ENCODE data around the gene OR2AE1.

Gene OR2AE1

GRCh38 chr7:99855236-99855635, 21.6 kb downstream of the OR2AE1 start:
- DNase-seq = no peak

GRCh38 chr7:99848420-99849216, 28.2 kb downstream of the OR2AE1 start:
- no peak for DNase-seq

DNA sequence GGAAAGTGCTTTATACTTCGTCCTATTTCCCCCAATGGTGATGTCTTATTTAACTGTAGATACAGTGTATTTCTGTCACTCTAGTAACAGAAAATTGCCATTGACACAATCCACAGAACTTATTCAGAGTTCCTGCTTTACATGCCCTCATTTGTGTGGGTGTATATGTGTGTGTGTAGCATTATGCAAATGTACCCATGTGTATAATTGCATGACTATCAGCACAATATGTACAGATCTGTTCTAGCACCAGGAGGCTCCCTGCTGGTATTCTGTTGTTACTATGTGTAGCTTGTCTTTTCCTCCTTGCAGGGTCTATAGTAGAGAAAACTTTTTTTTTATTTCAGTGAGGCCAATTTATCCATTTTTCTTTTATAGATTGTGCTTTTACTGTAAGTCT, 32.5 kb downstream of the OR2AE1 start:
- DNase-seq = no peak

DNA sequence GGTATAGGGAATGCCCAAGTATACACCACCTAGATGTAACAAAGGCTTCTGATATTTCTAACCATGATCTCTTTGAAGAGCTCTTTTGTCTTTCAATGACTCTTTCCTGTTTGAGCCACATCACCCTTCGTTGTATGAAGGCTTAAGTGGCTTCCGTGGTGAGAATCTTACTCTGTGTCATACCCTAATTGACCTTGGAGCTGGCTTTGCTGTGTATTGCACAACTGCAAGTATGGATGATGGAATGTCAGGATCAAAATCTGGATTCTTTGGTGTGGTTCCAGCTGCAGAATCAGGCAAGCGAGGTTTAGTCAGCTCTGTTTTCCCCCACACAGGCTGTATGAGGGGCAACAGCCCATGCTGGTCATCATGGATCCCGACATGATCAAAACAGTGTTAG, 33.0 kb downstream of the OR2AE1 start:
- DNase-seq = no peak

DNA sequence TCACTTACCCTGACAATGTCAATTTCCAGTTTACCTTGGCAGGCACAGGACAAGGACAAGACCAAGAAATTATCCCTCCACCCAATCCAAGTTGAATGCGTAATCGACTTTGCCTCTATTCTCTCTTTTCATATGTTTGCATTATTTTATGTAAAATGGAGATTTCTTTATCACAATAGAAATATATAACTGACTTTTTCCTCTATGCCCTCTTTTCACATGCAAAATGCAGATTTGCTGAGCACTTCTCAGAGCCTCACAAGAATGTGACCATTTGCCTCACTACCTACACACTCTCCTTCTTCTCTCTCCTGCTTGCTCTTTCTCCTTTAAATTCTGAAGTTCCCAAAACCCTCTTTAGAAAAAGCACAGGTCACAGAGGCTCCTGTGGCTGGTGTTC, 33.9 kb downstream of the OR2AE1 start:
- DNase-seq = no peak

GRCh38 chr7:99840136-99840869, 36.5 kb downstream of the OR2AE1 start:
- DNase-seq = no peak

DNA sequence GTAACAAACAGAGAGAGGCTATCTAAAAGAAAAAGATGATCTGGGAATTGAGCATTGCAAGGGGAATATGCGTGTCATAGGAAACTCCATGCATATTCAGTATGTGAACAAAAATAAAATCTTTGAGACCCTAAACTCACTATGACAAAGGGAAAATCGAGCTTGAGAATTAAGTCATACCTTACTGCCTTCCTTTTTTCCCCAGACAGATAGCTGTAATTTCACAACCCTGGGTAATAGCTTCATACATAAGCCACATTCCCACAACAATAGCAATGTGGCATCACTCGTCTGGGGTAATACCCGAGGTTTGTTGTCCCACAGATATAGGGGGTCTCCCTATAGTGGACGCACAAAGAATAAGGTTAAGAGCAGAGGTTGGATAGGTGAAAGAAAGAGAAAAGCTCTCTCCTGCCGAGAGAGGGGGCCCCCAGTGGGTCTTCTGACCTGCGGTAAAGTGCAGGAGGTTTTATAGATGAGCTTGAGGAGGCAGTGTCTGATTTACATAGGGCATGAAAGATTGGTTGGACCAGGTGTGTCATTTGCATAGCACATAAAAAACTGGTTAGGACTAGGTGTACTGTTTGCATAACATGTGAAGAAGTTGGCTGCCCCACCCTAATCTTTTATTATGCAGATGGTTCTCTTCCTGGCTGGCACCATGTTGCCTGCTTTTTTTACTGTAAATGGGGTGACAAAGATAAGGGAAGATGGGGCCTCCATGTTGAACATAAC, 37.4 kb downstream of the OR2AE1 start:
- DNase-seq = no peak

DNA sequence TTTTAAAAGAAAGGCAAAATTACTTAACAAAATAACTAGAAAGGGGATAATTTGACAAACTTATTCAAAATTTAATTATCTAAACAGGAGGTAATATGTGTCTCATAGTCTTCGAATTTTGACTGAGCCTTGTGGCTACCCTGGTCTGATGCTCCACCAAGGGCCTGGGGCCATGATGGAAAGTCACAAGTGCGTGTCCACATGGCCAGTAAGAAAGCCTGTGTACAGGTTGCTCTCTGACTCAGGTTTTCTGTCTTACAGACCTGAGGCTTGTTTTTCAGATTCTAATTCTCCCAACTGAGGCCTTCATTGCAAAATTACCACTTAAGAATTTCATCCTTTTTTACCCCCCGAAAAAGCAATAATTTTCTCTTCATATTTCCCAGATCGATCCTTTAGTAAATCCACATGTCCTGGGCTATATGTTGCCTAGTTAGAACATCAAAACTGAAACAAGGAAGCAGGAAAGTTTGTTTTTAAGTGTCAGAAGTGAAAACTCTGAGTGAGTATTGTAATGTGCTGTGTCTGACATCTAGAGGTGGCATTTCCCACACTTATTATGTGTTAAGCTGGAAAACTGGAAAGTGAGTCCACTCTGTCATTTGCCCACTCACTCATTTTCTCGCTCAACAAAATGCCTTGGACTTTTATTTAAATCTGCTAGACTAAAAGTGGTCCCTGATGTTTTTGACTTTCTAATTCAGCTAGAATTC, 39.0 kb downstream of the OR2AE1 start:
- no peak for DNase-seq

DNA sequence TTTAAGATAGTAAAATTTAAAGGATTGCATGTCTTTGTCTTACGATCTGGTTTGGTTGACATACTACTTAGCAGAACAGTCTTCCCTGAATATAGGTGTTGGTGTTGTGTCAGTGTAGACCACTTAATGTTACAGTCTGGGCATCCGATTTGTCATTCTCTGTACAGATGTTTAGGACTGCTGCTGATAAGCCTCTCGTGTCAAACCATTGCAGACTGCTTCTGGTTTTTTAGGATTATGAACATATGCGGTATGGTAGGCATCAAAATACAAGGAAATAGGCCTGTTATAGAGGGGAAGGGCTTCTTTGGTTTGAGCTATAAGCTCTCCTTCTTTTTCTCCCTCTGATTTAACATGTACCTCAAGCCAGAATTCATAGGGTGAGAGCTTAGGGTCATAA, 41.6 kb downstream of the OR2AE1 start:
- no peak for DNase-seq

DNA sequence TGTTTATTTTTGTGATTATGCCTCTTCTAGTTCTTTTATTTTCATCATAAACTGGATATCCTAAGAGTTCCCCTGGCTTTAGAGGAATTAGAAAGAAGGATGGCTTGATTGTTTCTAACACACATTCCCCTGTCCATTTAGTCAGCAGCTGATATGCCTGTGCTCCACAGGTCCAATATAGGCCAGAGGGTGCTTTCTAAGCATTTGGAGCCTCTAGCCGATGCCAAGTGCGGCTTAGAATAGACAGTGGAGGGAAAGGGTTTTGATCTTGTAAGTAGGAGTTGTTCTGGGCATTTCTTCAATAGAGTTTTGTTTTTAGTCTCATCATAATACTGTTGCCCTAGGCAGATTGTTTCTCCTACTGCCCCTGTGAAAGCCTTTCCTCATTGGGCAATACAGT, 42.5 kb downstream of the OR2AE1 start:
- no peak for DNase-seq

DNA sequence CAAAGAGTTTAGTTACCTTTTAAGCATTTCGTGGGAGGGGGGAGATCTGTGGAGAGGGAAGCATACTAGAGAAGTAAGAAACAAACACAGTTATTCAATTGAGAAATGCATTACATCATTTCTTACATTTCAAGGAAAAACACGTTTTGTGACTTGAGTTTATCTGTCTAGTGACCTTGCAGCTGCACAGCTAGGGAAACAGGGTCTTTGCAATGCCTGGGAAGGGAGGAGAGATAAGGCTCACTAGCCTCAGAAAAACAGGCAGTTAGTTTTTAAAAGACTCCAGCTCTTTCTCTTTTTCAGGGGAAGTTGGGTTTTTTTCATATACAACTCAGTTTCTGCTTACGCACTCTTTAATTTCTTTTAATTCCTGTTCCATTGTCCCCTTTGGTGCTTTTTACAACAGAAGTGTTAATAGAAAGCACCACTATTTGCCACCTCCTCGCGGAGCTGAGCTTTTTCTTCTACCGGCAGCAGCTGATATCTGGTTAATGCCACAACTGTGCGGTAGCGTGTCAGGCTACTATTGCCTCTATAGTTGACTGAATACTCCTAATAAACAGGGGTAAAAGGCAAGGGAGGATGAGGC, 43.5 kb downstream of the OR2AE1 start:
- no peak for DNase-seq

GRCh38 chr7:99831595-99831994, 45.2 kb downstream of the OR2AE1 start:
- no peak for DNase-seq

GRCh38 chr7:99829524-99830160, 47.2 kb downstream of the OR2AE1 start:
- no peak for DNase-seq

- DNase-seq = no peak
Measured at GRCh38 chr7:99828811-99829210, 48.0 kb downstream of the OR2AE1 start.

GRCh38 chr7:99827040-99827778, 49.6 kb downstream of the OR2AE1 start:
- DNase-seq = no peak
